Epidermal melanocyte (primary cell): ENCODE data around the gene DTX2.
"Not testable (repeated sequence)": the region's sequence is repeated elsewhere in the genome, so short reads cannot be mapped to it uniquely, and the experiment has no call there.

Experiments used
- DNase-seq: peaks from one replicate; pipeline ENCODE4 v3.0.0; 2011; ENCODE audit warnings: low spot score; ENCODE audit not compliant: insufficient read length

Gene DTX2

DNA sequence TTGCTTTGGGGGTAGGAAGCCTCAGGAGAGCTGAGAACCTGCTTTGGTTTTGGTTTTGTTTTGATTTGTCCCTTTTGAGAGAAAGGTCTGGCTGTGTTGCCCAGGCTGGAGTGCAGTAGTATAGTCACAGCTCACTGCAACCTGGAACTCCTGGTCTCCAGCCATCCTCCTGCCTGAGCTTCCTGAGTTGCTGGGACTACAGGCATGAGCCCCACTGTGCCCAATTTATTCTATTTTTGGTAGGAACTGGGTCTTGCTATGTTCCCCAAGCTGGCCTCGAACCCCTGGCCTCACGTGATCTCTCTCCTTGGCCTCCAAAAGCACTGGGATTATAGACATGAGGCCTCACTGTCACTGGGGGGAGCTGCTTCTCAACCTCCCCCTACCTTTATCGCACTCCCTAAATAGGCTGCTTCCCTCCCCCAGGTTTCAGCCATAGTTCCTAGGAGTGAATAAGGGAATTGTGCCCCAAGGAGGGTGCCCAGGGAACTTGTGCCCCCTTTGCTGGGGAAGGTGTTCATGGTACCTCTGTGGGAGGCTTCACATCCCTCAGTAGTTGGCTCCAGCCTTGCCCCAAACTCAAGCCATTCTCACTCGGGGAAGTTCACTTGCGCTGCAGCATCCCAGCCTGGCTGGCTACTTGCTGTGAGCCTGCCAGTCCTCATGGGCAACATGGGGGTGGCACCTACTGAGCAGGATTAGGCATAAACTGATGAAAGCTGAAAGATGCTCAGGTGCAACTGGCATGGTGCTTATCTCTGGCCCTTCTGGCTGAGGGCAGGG lies 18.7 kb upstream of the DTX2 start:
- not testable (repeated sequence) for DNase-seq

GRCh38 chr7:76443846-76444245 lies 17.7 kb upstream of the DTX2 start:
- not testable (repeated sequence) for DNase-seq

DNA sequence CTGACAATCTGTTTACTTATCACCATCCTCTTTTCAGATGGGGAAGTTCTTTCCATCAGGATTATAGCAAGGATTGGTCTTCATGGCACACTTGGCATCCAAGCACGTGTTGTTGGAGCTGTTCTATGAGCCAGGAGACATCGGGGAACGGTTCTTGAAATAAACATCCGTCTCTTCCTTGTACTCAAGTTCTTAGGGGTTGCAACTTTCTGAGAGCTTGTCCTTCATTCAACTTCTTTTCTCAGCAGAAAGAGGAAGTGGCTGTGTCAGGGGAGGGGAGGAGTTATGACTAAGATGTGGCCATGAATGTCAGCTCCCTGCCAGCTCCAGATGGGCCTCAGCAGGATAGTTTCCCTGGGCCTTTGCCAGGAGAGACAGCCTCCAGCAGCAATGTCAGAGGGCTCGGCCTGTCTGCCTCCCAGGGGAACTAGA lies 15.9 kb upstream of the DTX2 start:
- DNase-seq: not testable (repeated sequence)

- DNase-seq: not testable (repeated sequence)
Measured at GRCh38 chr7:76457017-76457416, 4.5 kb upstream of the DTX2 start.

- not testable (repeated sequence) for DNase-seq
Measured at GRCh38 chr7:76458504-76458903, 3.0 kb upstream of the DTX2 start.

GRCh38 chr7:76460767-76461166 lies 742 bp upstream of the DTX2 start:
- DNase-seq: not testable (repeated sequence)

DNA sequence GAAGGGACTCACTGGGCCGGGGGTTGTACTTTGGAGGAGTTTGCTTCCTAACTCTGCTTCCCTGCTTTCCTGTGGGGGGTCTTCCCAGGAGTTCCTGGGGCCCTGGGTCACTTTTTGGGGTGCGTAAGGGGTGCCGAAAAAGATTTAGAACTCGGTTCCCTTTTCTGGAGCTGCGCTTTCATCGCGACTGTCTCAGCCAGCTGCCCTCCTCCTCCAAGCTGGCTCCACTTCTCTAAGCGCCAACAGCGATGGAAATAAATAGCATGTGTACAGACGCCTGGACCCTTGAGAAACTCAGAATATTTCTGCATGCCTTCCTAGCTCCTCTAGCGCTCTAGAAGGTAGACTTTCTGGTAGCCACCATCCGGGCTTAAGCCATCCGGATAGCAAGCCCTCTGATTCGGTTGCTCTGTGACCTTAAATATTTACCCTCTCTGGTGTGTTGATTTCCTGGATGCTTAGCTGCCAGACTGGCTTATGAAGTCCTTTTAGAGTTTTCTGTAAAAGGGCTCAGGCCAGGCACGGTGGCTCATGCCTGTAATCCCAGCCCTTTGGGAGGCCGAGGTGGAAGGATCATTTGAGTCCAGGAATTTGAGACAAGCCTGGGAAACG lies 868 bp downstream of the DTX2 start:
- DNase-seq: not testable (repeated sequence)

DNA sequence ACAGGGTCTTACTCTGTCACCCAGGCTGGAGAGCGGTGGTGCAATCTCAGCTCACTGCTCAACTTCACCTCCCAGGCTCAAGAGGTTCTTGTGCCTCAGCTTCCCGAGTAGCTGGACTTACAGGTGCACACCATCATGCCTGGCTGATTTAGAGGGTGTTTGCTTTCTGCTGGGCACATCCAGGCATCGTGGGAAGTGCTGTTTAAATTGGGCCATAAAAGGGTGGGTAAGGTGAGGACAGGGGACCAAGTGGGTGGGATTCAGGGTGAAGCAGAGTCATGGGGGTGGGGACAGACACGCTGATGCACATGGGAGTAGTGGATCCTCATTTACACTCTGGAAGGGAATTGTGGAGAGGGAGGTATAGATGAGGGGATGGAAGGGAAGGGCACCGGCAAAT lies 3.5 kb downstream of the DTX2 start:
- DNase-seq: not testable (repeated sequence)

GRCh38 chr7:76465950-76466349 lies 4.4 kb downstream of the DTX2 start:
- not testable (repeated sequence) for DNase-seq

- DNase-seq: not testable (repeated sequence)
Measured at GRCh38 chr7:76467743-76468404, 6.4 kb downstream of the DTX2 start.

GRCh38 chr7:76471556-76472221 lies 10.2 kb downstream of the DTX2 start:
- DNase-seq: not testable (repeated sequence)

DNA sequence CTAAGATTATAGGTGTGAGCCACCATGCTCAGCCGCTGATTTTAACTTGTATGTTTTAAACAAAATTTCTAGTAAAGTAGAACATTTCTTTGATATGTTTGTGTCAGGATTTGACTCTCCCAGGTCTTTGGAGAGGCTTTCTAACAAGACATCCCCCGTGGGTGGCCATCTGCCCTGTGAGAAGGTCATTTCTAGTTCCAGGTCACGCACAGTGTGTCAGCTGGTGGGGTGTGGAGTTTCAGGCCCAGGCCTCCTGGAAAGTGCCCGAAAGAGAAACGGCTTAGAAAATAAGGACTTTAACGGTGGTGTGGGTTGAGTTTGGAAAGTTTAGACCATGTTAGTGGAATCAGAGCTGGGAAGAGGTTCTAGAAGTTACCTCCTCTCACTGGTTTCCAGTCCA lies 11.6 kb downstream of the DTX2 start:
- not testable (repeated sequence) for DNase-seq

GRCh38 chr7:76476280-76476679 lies 14.8 kb downstream of the DTX2 start:
- DNase-seq: not testable (repeated sequence)

DNA sequence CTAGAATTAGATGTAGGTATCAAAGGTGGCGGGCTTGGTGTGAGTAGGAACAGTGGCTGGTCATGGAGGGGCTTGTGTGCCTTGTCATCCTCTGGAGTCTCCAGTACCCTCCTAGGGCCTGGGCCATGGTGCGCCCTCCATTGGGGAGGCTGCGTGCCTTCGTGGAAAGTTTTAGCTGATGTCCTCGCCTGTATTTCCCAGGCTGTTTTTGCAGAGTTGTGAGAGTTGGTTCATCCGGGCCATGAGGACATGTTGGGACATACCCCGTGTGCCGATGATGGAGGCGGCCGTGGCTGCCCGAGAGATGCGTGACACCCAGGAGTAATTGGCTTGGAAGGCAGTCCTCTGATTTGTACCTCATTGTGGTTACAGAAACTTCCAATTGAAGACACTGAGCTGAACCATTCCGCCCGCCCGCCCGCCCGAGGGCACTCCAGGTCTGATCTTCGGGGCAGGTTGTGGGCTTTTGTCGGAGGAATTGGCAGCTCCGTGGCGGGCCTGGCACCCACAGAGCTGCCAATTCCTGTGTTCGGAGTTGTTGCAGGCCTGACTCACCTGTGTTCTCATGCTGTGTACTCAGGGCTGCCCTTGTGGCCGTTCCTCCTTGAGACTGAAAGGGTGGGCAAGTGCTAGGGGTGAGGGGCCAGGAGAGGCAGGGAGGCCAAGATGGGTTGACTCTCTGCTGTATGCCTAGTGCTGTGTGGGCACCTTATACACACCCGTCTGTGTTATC lies 15.4 kb downstream of the DTX2 start:
- not testable (repeated sequence) for DNase-seq

GRCh38 chr7:76479628-76480027 lies 18.1 kb downstream of the DTX2 start:
- not testable (repeated sequence) for DNase-seq

DNA sequence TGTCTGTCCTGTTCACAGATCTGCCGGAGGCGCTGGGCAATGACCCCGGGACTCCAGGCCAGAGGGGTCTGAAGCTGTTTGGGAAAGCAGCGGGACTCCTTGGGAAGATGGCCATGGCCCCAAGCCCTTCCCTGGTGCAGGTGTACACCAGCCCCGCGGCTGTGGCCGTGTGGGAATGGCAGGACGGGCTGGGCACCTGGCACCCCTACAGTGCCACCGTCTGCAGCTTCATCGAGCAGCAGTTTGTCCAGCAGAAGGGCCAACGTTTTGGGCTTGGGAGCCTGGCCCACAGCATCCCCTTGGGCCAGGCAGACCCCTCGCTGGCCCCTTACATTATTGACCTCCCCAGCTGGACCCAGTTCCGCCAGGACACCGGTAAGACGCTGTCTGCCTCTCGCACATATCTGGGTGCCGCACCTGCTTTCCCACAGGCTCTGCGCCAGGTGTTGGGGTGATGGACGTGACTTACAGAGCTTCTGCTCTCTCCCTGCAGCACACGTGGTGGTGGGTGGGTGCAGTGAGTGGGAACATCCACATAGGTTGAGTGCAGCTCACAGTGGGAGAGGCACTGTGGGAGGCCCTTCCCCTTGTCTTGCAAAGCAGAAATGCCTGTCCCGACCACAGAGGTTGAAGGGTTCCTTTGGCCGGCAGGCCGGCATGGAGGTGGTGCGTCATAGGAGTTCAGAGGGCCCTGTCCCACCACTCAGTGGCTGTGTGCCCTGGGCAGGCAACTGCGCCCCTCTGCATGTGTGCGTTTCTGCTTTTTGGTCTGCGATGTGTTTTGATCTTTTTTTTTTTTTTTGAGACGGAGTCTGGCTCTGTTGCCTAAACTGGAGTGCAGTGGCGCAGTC lies 19.1 kb downstream of the DTX2 start:
- DNase-seq: not testable (repeated sequence)

DNA sequence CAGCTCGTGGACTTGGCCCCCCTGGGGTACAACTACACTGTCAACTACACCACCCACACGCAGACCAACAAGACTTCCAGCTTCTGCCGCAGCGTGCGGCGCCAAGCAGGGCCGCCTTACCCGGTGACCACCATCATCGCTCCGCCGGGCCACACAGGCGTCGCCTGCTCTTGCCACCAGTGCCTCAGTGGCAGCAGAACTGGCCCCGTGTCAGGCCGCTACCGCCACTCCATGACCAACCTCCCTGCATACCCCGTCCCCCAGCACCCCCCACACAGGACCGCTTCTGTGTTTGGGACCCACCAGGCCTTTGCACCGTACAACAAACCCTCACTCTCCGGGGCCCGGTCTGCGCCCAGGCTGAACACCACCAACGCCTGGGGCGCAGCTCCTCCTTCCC lies 21.2 kb downstream of the DTX2 start:
- DNase-seq: not testable (repeated sequence)

DNA sequence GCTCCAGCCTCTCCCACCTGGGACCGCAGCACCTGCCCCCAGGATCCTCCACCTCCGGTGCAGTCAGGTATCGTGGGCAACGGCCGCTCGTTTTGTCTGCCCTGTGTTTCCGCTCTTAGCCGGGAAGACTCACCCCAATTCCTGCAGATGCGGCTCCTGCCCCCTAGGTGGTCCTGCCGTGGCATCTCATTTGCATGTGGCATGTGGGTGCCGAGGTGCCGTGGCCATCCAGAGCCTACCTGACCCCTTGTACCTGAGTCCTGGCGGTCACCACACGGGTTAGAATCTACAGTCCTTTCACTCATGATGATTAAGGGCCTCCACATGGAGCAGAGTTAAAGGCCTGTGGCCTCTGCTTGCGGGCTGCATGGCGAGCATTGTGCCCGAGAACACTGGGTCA lies 21.6 kb downstream of the DTX2 start:
- not testable (repeated sequence) for DNase-seq

- not testable (repeated sequence) for DNase-seq
Measured at GRCh38 chr7:76484456-76484855, 22.9 kb downstream of the DTX2 start.
